HEK293 (cell line): ENCODE results near the gene MAML2.
A peak's percentile ranks its signal among the peaks of the same experiment; 100 is the strongest.

Source experiments
- CTCF ChIA-PET: fragments of 350-600 bp; formaldehyde crosslinking; extraction: SDS; loops from one replicate; lab custom pipeline; 2021; ENCODE audit warnings: antibody characterized with exemption; lab: Yijun Ruan, JAX
- POLR2A ChIA-PET: fragments of 300-600 bp; formaldehyde crosslinking; extraction: SDS; loops from one replicate; lab custom pipeline; 2020; ENCODE audit warnings: antibody characterized with exemption, inconsistent platforms; lab: Yijun Ruan, JAX
- H3K27ac ChIP-seq: fragments of 200-500 bp; sonication (Bioruptor generic); 2 replicates; pipeline ENCODE4 v1.5.1; 2014; ENCODE audit warnings: low read depth, low read length, control low read depth, inconsistent platforms; ENCODE audit errors: extremely low read depth
- H3K36me3 ChIP-seq, 2 experiments: fragments of 200-500 bp in 1 of 2; sonication (Bioruptor generic) in 1 of 2; 1 replicate in 1 of 2; 2 replicates in 1 of 2; pipeline ENCODE4 v1.5.1; 2014 to 2017; ENCODE audit warnings: inconsistent platforms in 2 of 2, low read length in 2 of 2; ENCODE audit not compliant: control insufficient read depth in 2 of 2, insufficient read depth in 1 of 2
- H3K4me1 ChIP-seq: fragments of 200-500 bp; sonication (Bioruptor generic); 2 replicates; pipeline ENCODE4 v1.5.1; 2014; ENCODE audit warnings: mild to moderate bottlenecking, low read length, inconsistent platforms; ENCODE audit not compliant: control insufficient read depth, insufficient read depth
- H3K4me3 ChIP-seq: 2 replicates; pipeline ENCODE4 v1.5.1; 2011; ENCODE audit warnings: low read depth, mild to moderate bottlenecking, control low read depth, low read length, moderate library complexity
- H3K9me3 ChIP-seq: fragments of 200-500 bp; sonication (Bioruptor generic); 2 replicates; pipeline ENCODE4 v1.5.1; 2014; ENCODE audit warnings: low read depth, low read length, inconsistent platforms; ENCODE audit not compliant: control insufficient read depth, insufficient read depth
- IKZF3 ChIP-seq: fragments of 450-650 bp; IDR thresholded peaks from 2 replicates; pipeline ENCODE4 v1.5.0; 2018; ENCODE audit warnings: missing biosample characterization, mild to moderate bottlenecking, missing genetic modification characterization, moderate library complexity
- KLF1 ChIP-seq: fragments of 450-650 bp; formaldehyde crosslinking; IDR thresholded peaks from 2 replicates; pipeline ENCODE4 v1.5.1; 2016; ENCODE audit warnings: missing biosample characterization, missing genetic modification characterization
- KLF9 ChIP-seq: fragments of 450-650 bp; formaldehyde crosslinking; IDR thresholded peaks from 2 replicates; pipeline ENCODE4 v1.5.1; 2016; ENCODE audit warnings: missing biosample characterization, missing genetic modification characterization, low read depth
- RBAK ChIP-seq: fragments of 450-650 bp; formaldehyde crosslinking; IDR thresholded peaks from 2 replicates; pipeline ENCODE4 v1.5.1; 2016; ENCODE audit warnings: missing biosample characterization, missing genetic modification characterization
- TCF7L2 ChIP-seq: IDR thresholded peaks from 2 replicates; pipeline ENCODE4 v1.6.1; 2011; ENCODE audit warnings: low read depth, mild to moderate bottlenecking, inconsistent platforms, low read length, moderate library complexity, borderline replicate concordance
- ZBTB48 ChIP-seq: fragments of 450-650 bp; formaldehyde crosslinking; IDR thresholded peaks from 2 replicates; pipeline ENCODE4 v1.5.1; 2016; ENCODE audit warnings: missing biosample characterization, missing genetic modification characterization
- ZFHX2 ChIP-seq: fragments of 450-650 bp; formaldehyde crosslinking; conservative IDR thresholded peaks from 2 replicates; pipeline ENCODE4 v1.5.1; 2016; ENCODE audit warnings: missing biosample characterization, missing genetic modification characterization
- ZIC2 ChIP-seq: fragments of 450-650 bp; formaldehyde crosslinking; IDR thresholded peaks from 2 replicates; pipeline ENCODE4 v1.5.1; 2016; ENCODE audit warnings: missing biosample characterization, missing genetic modification characterization
- ZNF114 ChIP-seq: fragments of 450-650 bp; formaldehyde crosslinking; IDR thresholded peaks from 2 replicates; pipeline ENCODE4 v1.5.0; 2017; ENCODE audit warnings: missing biosample characterization, missing genetic modification characterization
- ZNF23 ChIP-seq: fragments of 450-650 bp; formaldehyde crosslinking; IDR thresholded peaks from 2 replicates; pipeline ENCODE4 v1.5.1; 2016; ENCODE audit warnings: missing biosample characterization, missing genetic modification characterization, borderline replicate concordance
- ZNF324 ChIP-seq: fragments of 450-650 bp; formaldehyde crosslinking; IDR thresholded peaks from 2 replicates; pipeline ENCODE4 v1.5.1; 2016; ENCODE audit warnings: missing biosample characterization, missing genetic modification characterization
- ZNF335 ChIP-seq: fragments of 450-650 bp; formaldehyde crosslinking; conservative IDR thresholded peaks from 2 replicates; pipeline ENCODE4 v1.5.1; 2016; ENCODE audit warnings: missing biosample characterization, missing genetic modification characterization
- ZNF398 ChIP-seq: fragments of 450-650 bp; formaldehyde crosslinking; IDR thresholded peaks from 2 replicates; pipeline ENCODE4 v1.5.1; 2017; ENCODE audit warnings: missing biosample characterization, missing genetic modification characterization
- ZNF626 ChIP-seq: fragments of 450-650 bp; sonication (Bioruptor Pico); formaldehyde crosslinking; IDR thresholded peaks from 2 replicates; pipeline ENCODE4 v1.5.1; 2018; ENCODE audit warnings: missing biosample characterization, missing genetic modification characterization, inconsistent platforms
- ZNF639 ChIP-seq: fragments of 450-650 bp; formaldehyde crosslinking; IDR thresholded peaks from 2 replicates; pipeline ENCODE4 v1.5.1; 2016; ENCODE audit warnings: missing biosample characterization, missing genetic modification characterization
- ZXDB ChIP-seq: fragments of 450-650 bp; formaldehyde crosslinking; IDR thresholded peaks from 2 replicates; pipeline ENCODE4 v1.5.1; 2016; ENCODE audit warnings: missing biosample characterization, missing genetic modification characterization
- TF ChIP-seq, protein P1 (sequence below): fragments of 450-650 bp; formaldehyde crosslinking; IDR thresholded peaks from 2 replicates; pipeline ENCODE4 v1.5.1; 2016; ENCODE audit warnings: missing biosample characterization, missing genetic modification characterization

Gene MAML2

DNA sequence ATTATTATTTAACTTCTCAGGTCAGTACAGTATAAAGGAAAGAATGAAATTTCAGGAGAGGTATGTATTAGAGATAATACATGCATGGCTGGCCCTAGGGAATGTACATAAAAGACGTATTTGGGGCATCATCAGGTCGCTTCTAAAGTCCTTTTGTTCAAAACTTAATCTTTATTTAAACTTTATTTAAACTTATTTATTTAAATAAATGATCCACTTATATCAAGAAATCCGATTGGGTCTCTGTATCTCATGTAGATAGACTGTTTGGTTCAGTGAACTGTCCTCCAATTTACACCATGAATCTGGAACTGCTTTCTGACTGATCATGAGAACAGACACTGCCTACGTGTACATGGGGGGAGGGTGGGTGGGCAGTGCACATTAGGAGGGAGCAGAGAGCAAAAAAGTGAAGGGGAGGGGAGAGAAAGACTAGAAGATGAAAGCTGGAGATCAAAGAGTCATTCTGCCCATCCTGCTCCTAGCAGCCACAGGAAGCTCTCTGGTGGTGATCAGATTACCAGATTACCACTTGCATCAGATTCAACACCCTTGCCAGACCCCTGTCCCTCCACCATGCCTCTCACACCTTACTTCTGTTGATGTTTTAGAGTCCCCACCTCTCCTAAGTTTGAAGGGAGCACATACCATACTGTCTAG lies 327.0 kb downstream of the MAML2 start:
- POLR2A ChIA-PET, result no interaction called here
- Histone ChIP-seq H3K9me3 (no peaks in the 10 kb centered on the region), H3K36me3 (no peaks in the 10 kb centered on the region), H3K4me1 (0 out of 2 replicates have a peak, but pooled peaks cover 2% of the 10 kb centered on the region)
- TF ChIP-seq ZNF639 (tag by site-specific recombination), result no peak
- peak; percentile 40; the same call in 1 of the 2 replicates for TF ChIP-seq ZNF398 (tag by site-specific recombination)
- TF ChIP-seq TCF7L2, result peak; percentile 57
- TF ChIP-seq, all 188 proteins: peak for 2
- CTCF ChIA-PET, result interaction anchor here (1.6 kb wide), 1 partner anchor 39 kb away, joined by 4 read pairs; no protein-coding TSS in a partner anchor
- Histone ChIP-seq H3K27ac (no peak overlapping the region), H3K4me3 (no peak overlapping the region)

DNA sequence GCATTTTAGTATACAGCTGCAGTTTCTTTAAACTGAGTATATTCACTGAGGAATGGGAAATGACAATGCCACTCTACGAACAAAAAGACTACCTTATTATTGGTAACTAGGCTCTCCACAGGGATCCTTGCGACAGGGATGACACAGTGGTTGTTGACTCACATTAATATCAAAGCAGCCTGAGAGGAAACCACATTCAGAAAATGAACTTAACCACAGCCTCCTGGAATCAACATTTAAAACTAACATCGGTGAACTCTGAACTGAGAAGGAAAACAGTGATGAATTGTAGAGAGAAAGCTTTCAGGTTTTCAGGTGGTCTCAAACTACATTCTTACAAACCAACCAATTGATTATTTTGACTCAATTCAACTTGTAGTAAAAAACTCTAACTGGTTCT lies 328.8 kb downstream of the MAML2 start:
- ChIA-PET CTCF (interaction anchor here (0.6 to 1.6 kb wide), 2 partner anchors 41 to 170 kb away, joined by 3 to 4 read pairs; no protein-coding TSS in a partner anchor), POLR2A (no interaction called here)

GRCh38 chr11:96013461-96014213 lies 329.4 kb downstream of the MAML2 start:
- no peak overlapping the region for H3K27ac ChIP-seq
- H3K9me3 ChIP-seq, result no peaks in the 10 kb centered on the region
- CTCF ChIA-PET, result interaction anchor here (0.6 to 1.2 kb wide), 4 partner anchors 19 to 329 kb away, joined by 3 to 4 read pairs (median 4); partner anchors contain the start of gene MAML2
- no peak for TF ChIP-seq ZNF335
- no peak for TF ChIP-seq ZNF114
- no peak for TF ChIP-seq ZBTB48 (tag by site-specific recombination)
- no peak for TF ChIP-seq ZNF626 (tag by site-specific recombination)
- TF ChIP-seq RBAK (tag by site-specific recombination), result no peak
- no peak for TF ChIP-seq ZXDB (tag by site-specific recombination)
- no peak for TF ChIP-seq ZIC2 (tag by site-specific recombination)
- TF ChIP-seq ZFHX2 (tag by site-specific recombination), result no peak
- TF ChIP-seq KLF1 (tag by site-specific recombination), result no peak
- POLR2A ChIA-PET, result no interaction called here
- H3K4me1 ChIP-seq, result 0 out of 2 replicates have a peak, but pooled peaks cover 2% of the 10 kb centered on the region
- no peaks in the 10 kb centered on the region for H3K36me3 ChIP-seq
- no peak overlapping the region for H3K4me3 ChIP-seq

More for the DNA sequence above, 328.8 kb downstream of the MAML2 start:
- H3K4me3 ChIP-seq, result no peak overlapping the region
- H3K4me1 ChIP-seq, result 0 out of 2 replicates have a peak, but pooled peaks cover 2% of the 10 kb centered on the region
- H3K27ac ChIP-seq, result no peak overlapping the region
- TF ChIP-seq KLF9 (tag by site-specific recombination), result no peak
- TF ChIP-seq IKZF3 (tag by site-specific recombination), result no peak
- TF ChIP-seq ZNF23 (tag by site-specific recombination), result no peak
- TF ChIP-seq, protein P1, sequence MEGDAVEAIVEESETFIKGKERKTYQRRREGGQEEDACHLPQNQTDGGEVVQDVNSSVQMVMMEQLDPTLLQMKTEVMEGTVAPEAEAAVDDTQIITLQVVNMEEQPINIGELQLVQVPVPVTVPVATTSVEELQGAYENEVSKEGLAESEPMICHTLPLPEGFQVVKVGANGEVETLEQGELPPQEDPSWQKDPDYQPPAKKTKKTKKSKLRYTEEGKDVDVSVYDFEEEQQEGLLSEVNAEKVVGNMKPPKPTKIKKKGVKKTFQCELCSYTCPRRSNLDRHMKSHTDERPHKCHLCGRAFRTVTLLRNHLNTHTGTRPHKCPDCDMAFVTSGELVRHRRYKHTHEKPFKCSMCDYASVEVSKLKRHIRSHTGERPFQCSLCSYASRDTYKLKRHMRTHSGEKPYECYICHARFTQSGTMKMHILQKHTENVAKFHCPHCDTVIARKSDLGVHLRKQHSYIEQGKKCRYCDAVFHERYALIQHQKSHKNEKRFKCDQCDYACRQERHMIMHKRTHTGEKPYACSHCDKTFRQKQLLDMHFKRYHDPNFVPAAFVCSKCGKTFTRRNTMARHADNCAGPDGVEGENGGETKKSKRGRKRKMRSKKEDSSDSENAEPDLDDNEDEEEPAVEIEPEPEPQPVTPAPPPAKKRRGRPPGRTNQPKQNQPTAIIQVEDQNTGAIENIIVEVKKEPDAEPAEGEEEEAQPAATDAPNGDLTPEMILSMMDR (tag by site-specific recombination), result no peak
- TF ChIP-seq ZNF324 (tag by site-specific recombination), result no peak
- no peaks in the 10 kb centered on the region for H3K9me3 ChIP-seq
- no peaks in the 10 kb centered on the region for H3K36me3 ChIP-seq
